GM19467 (cell line): ENCODE results near the gene GRID2.

Experiments
- ATAC-seq: cut with Tn5 transposase; IDR thresholded peaks from one replicate; pipeline ENCODE4 v1.9.1; 2021; ENCODE audit warnings: mild to moderate bottlenecking, moderate library complexity; ENCODE audit not compliant: unreplicated experiment

GRID2 gene

GRCh38 chr4:93373893-93374860 lies 1070.4 kb downstream of the GRID2 start:
- no peak for ATAC-seq

DNA sequence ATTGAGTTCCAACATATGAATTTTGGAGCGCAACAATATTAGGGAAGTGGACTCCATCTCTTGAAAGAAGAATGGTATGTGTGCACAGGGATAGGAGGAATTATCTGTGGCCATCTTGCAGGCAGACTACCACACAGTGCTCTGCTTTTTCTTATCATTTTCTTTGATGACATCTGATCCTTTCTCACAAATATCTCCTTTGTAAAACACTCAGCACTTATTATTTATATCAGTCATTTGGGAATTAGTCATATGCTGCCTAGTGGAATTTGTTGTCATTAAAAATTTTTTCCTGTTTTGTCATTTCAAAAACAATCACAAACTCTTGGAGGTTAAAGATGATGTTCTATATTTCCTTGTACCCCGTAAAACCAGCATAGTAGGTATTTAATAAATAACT lies 1080.5 kb downstream of the GRID2 start:
- ATAC-seq = no peak

DNA sequence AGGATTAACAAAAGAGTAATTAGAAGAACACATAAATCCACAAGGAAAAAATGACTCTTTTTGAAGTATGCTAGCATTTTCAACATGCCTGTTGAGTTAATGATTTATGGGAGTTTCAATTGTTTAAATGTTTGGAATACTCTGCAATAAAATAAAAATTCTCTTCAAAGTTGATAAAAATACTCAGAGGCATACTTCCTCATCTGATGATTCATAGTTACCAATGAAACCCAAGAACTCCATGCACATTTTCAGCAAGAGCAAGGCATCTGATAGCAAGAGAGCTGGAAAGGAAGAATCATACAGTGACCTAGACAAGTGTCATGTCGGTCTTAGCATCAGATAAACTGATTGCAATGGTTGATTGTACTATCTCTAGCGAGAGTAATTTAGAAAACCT lies 1081.1 kb downstream of the GRID2 start:
- no peak for ATAC-seq

DNA sequence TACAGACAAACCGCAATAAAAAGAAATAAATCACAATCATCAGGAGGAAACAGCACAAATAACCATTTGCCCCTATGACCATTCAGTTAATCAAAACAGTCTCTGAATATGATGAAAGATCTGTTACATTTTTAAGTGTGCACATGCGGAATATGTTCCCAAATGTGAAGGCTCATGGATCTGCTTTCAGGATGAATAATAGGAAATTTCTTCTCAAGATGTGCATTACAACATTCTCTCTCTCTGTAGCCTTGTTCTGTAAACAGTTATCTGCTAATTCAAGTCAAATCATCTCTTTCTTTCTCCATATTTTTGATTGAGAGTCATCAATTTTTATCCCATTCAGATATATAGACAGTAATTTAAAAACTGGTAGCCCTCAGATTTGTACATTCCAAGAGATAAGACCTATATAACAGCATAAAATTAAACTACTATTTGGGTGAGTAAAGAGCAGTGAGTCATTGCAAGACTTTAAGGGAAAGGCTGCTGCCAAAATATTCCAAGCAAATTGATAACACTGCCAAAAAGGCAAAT lies 1090.8 kb downstream of the GRID2 start:
- no peak for ATAC-seq

DNA sequence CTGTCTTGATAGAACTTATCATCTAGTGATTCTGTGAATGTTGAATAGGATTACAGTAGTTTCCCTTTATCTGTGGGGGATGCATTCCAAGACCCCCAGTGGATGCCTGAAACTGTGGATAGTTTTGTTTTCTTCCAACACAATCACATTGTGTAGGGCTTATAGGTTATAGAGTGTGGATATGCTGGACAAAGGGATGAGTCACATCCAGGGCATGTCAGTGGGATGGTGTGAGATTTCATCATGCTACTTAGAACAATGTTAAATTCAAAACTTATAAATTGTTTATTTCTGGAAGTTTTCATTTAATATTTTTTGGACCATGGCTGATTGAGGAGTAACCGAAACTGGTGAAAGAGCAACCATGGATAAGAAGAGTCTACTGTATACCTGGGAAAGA lies 1092.5 kb downstream of the GRID2 start:
- ATAC-seq = no peak

DNA sequence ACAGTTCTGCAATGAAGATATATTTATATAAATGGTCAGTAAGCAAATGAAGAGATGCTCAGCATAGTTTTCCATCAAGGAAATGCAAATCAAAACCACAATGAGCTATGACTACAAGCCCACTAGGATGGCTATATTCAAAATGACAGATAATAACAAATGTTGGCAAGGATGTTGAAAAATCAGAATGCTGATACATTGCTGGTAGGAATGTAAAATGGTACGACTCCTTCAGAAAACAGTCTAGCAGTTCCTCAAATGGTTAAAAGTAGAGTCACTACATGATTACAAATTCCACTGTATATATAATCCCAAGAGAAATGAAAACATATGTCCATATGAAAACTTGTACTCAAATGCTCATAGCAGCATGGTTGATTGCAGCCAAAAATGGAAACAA lies 1099.8 kb downstream of the GRID2 start:
- ATAC-seq = no peak

- no peak for ATAC-seq
Observed at GRCh38 chr4:93407493-93408275, 1103.9 kb downstream of the GRID2 start.

GRCh38 chr4:93409035-93409434 lies 1105.3 kb downstream of the GRID2 start:
- ATAC-seq = no peak

- ATAC-seq = no peak
Observed at GRCh38 chr4:93414041-93414550, 1110.3 kb downstream of the GRID2 start.

DNA sequence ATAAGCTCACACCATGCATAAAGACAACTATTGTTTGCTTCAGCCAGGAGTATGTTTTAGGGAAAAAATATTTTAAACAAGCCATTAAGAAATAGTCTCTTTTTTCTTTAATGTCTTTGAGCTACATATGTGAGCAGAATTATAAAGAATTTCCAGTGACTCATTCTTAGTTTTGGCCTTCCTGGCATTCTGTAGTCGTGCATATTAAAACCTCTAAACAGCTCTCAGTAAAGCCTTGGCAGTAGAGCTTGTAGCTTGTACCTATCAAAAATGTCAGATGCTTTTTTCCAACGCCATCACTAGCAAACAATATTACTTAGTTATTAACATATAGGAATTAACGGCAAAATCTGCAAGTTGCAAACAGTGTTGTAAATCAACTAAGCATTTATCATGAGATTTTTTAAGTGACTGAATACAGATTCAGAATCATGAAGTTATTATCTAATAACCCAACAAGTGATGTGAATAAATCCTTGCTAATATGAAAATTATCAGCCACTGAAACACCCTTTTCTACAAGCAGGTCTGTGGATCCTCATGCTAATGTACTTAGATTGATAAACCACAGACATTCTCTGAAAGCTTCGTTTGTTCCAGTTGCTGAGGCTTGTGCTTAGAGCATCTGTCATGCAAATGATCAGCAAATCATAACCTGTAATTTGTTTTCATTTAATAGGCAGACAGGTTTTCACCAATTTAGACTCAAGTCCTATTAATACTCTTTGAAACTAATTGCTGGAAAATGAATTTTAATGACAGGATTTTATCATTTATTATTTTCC lies 1112.8 kb downstream of the GRID2 start:
- ATAC-seq = no peak

DNA sequence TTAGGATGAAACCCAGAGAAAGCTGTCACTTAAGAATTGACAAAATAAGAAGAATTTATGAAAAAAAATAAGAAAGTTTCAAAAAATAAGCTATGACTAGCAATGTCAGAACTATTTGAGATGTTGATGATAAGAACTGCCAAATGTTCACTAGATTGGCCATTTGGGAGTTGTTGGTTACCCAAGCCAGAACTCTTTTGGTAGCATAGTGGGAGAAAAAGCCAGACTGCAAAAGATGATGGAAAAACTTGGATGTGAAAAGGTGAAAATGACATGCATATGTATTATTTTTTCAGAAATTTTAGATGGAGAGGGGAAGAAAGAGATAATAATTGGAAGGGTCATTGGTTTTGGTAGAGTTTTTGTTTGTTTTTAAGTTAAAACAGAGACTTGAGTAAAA lies 1127.6 kb downstream of the GRID2 start:
- ATAC-seq = no peak

DNA sequence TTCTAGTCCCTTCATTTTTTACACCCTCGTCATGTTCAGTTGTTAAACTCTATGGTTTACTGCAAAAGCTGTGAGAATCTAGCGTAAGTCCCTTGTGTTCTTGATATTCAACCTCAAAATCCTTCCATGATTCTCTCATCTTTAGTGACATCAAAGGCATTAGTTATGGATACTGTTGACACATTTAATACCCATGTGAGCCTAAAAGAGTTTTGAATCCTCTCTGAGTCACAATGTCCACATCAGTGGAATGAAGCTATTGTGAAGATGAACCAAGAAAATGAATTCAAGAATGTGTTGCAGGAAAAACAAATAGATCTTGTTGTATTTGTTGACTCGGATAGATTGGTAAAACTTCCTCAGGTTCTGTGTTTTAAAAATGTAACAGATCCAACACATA lies 1130.1 kb downstream of the GRID2 start:
- ATAC-seq = no peak

- no peak for ATAC-seq
Observed at GRCh38 chr4:93436000-93436626, 1132.3 kb downstream of the GRID2 start.

- ATAC-seq = no peak
Observed at GRCh38 chr4:93437991-93438390, 1134.2 kb downstream of the GRID2 start.

DNA sequence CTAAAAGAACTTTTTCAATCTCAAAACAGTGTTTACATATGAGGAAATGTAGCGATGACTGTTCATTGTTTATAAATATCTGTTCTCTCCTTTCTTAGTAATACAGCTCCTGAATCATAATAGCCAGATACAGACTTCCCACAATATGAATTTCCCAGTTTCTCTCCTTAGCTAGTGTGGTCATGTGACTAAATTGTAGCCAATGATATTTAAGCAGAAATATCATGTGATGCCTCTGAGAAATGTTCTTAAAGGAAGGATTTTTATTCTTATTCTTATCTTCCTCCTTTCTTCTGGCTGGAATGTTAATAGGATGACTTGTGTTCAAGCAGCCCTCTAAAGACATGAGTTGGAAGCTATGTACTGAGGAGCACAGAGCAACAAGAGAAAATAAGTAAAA lies 1141.1 kb downstream of the GRID2 start:
- ATAC-seq = no peak

- ATAC-seq = no peak
Observed at GRCh38 chr4:93446038-93446437, 1142.3 kb downstream of the GRID2 start.

GRCh38 chr4:93448691-93449293 lies 1145.0 kb downstream of the GRID2 start:
- no peak for ATAC-seq

- no peak for ATAC-seq
Observed at GRCh38 chr4:93451954-93452353, 1148.2 kb downstream of the GRID2 start.

DNA sequence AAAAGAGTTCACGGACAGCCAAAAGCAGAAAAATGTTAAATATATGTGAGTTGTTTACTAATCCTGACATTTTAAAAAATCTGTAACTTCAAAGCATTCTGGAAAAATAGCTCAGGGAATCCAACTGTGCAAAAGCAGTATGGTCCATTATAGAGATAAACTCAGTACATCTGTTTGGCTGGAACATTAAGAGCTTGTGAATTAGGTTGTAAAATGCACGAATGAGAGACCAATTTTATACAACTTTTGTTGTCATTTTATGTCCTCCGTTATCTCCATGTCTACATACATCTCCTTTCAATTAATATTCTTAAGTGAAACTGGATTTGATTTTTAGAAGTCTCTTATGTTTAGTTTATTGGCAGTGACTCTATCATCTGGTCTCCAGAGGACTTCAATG lies 1157.8 kb downstream of the GRID2 start:
- ATAC-seq = no peak

DNA sequence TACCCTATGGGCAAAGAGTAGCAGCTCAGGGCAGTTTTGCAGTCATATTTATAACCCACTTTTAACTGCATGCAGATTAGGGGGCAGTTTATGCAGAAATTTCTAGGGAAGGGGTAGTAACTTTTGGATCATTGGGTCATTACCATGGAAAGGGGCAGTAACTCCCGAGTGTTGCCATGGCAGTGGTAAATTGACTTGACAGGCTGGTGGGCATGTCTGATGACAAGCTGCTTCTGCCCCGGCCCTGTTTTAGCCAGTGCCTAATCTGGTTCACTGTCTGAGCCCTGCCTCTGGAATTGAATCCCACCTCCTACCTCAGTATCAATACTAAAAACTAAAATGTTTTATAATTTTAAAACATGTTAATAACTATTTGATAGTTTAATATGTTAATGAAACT lies 1162.7 kb downstream of the GRID2 start:
- ATAC-seq = no peak
